Neural progenitor cell (in vitro differentiated cells): ENCODE measurements around the gene MGST2.

Experiments used
- EZH2 ChIP-seq: fragments of 200-600 bp; sonication (generic); IDR thresholded peaks from 2 replicates; pipeline ENCODE4 v1.6.1; 2017; ENCODE audit warnings: antibody characterized with exemption, mild to moderate bottlenecking, moderate library complexity
- TF ChIP-seq, protein P1 (sequence below): fragments of 200-600 bp; sonication (generic); IDR thresholded peaks from 2 replicates; pipeline ENCODE4 v1.5.1; 2017; ENCODE audit warnings: antibody characterized with exemption, mild to moderate bottlenecking

DNA sequence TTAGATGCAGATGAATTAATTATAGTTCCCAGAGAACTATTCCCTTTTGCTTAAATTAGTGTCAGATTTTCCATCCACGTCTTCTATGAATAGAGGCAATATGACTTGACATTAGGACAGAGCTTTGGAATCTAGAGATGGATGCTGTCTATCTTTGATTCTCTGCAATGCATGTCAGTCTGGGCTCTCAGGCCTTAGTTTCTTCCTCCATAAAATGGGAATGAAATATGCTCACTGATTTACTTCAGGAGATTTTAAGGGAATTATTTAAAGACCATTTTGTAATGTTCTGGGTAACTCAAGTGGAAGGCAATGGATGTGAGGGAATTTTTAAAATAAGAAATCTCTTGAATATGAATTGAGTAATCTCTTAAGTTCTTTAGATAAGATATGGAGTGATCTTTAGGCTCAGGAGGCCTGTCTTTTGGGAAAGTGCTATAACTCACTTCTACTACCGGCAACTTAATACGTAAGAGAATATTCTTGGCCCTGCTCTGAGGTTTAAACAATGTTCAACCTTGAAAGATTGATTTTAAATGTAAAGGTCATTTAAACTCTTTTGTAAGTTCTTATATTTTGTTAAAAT, 29.0 kb downstream of the MGST2 start:
- TF ChIP-seq, protein P1, sequence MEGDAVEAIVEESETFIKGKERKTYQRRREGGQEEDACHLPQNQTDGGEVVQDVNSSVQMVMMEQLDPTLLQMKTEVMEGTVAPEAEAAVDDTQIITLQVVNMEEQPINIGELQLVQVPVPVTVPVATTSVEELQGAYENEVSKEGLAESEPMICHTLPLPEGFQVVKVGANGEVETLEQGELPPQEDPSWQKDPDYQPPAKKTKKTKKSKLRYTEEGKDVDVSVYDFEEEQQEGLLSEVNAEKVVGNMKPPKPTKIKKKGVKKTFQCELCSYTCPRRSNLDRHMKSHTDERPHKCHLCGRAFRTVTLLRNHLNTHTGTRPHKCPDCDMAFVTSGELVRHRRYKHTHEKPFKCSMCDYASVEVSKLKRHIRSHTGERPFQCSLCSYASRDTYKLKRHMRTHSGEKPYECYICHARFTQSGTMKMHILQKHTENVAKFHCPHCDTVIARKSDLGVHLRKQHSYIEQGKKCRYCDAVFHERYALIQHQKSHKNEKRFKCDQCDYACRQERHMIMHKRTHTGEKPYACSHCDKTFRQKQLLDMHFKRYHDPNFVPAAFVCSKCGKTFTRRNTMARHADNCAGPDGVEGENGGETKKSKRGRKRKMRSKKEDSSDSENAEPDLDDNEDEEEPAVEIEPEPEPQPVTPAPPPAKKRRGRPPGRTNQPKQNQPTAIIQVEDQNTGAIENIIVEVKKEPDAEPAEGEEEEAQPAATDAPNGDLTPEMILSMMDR = no peak
- TF ChIP-seq EZH2 = no peak
